ENCODE results near the gene TBCD.

TBCD gene

GRCh38 chr17:82926716-82927115, 174.9 kb downstream of the TBCD start:
- H3K36me3 ChIP-seq (replicated peaks; ENCODE audit: insufficient read depth, low read length) = no peaks in the 10 kb centered on the region
- H3K79me2 ChIP-seq (ENCODE audit: low read length) = no peaks in the 10 kb centered on the region

DNA sequence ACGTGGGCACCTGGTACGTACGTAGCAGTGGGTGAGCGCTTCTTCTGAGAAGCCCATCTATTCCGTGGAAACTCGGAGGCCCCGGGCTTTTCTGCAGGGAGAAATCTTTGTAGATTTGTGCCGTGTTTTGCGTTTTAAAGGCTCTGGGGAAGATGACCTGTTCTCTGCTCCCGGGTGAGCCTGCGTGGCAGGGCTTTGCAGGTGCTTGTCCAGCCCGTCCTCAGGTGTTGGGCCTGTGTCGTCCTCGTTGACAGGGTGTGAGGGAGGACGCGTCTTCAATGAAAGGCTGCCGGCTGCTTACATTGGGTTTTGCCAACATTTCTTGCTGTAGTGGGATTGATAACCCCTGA, 175.4 kb downstream of the TBCD start:
- TF ChIP-seq, protein P1, sequence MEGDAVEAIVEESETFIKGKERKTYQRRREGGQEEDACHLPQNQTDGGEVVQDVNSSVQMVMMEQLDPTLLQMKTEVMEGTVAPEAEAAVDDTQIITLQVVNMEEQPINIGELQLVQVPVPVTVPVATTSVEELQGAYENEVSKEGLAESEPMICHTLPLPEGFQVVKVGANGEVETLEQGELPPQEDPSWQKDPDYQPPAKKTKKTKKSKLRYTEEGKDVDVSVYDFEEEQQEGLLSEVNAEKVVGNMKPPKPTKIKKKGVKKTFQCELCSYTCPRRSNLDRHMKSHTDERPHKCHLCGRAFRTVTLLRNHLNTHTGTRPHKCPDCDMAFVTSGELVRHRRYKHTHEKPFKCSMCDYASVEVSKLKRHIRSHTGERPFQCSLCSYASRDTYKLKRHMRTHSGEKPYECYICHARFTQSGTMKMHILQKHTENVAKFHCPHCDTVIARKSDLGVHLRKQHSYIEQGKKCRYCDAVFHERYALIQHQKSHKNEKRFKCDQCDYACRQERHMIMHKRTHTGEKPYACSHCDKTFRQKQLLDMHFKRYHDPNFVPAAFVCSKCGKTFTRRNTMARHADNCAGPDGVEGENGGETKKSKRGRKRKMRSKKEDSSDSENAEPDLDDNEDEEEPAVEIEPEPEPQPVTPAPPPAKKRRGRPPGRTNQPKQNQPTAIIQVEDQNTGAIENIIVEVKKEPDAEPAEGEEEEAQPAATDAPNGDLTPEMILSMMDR (IDR thresholded peaks at IDR 0.05; ENCODE audit: low read length) = no peak
- no peak for TF ChIP-seq EZH2phosphoT487 (IDR thresholded peaks at IDR 0.05; ENCODE audit: low read length)
- TF ChIP-seq EZH2 (optimal IDR thresholded peaks at IDR 0.05; ENCODE audit: low read depth, low read length) = no peak
- no peak overlapping the region for H2AFZ ChIP-seq (ENCODE audit: low read length)
- H3K4me1 ChIP-seq (ENCODE audit: low read length) = no peaks in the 10 kb centered on the region
- no peaks in the 10 kb centered on the region for H3F3A ChIP-seq (ENCODE audit: insufficient read depth, low read length)
- no peaks in the 10 kb centered on the region for H3K79me2 ChIP-seq (ENCODE audit: low read length)
- DNase-seq = no peak
- H3K4me2 ChIP-seq (ENCODE audit: low read depth, low read length) = no peak overlapping the region
- H3K9me3 ChIP-seq (replicated peaks; ENCODE audit: insufficient read depth, low read length) = no peaks in the 10 kb centered on the region
- H3K36me3 ChIP-seq (replicated peaks; ENCODE audit: insufficient read depth, low read length) = no peaks in the 10 kb centered on the region
- H3K27ac ChIP-seq (ENCODE audit: low read length) = no peak overlapping the region
- H3K9me2 ChIP-seq (replicated peaks; ENCODE audit: insufficient read depth, low read length) = no peaks in the 10 kb centered on the region
- no peak overlapping the region for H3K4me3 ChIP-seq (ENCODE audit: low read length)
- no peak overlapping the region for H3K9ac ChIP-seq (ENCODE audit: low read length)
- no peaks in the 10 kb centered on the region for H4K20me1 ChIP-seq (ENCODE audit: insufficient read depth, low read length)
- no peaks in the 10 kb centered on the region for H3K27me3 ChIP-seq (replicated peaks; ENCODE audit: insufficient read depth, low read length)

More at GRCh38 chr17:82926716-82927115, 174.9 kb downstream of the TBCD start:
- Histone ChIP-seq H3K9me3 (replicated peaks; ENCODE audit: insufficient read depth, low read length) (no peaks in the 10 kb centered on the region), H3K4me3 (ENCODE audit: low read length) (no peak overlapping the region), H3K9me2 (replicated peaks; ENCODE audit: insufficient read depth, low read length) (no peaks in the 10 kb centered on the region), H4K20me1 (ENCODE audit: insufficient read depth, low read length) (no peaks in the 10 kb centered on the region), H3K4me2 (ENCODE audit: low read depth, low read length) (no peak overlapping the region), H2AFZ (ENCODE audit: low read length) (no peak overlapping the region), H3K27ac (ENCODE audit: low read length) (no peak overlapping the region), H3K27me3 (replicated peaks; ENCODE audit: insufficient read depth, low read length) (no peaks in the 10 kb centered on the region), H3F3A (ENCODE audit: insufficient read depth, low read length) (no peaks in the 10 kb centered on the region), H3K9ac (ENCODE audit: low read length) (no peak overlapping the region), H3K4me1 (ENCODE audit: low read length) (no peaks in the 10 kb centered on the region)
- DNase-seq = no peak
- TF ChIP-seq, protein P1 (IDR thresholded peaks at IDR 0.05; ENCODE audit: low read length) = no peak
- TF ChIP-seq EZH2phosphoT487 (IDR thresholded peaks at IDR 0.05; ENCODE audit: low read length) = no peak
- no peak for TF ChIP-seq EZH2 (optimal IDR thresholded peaks at IDR 0.05; ENCODE audit: low read depth, low read length)

DNA sequence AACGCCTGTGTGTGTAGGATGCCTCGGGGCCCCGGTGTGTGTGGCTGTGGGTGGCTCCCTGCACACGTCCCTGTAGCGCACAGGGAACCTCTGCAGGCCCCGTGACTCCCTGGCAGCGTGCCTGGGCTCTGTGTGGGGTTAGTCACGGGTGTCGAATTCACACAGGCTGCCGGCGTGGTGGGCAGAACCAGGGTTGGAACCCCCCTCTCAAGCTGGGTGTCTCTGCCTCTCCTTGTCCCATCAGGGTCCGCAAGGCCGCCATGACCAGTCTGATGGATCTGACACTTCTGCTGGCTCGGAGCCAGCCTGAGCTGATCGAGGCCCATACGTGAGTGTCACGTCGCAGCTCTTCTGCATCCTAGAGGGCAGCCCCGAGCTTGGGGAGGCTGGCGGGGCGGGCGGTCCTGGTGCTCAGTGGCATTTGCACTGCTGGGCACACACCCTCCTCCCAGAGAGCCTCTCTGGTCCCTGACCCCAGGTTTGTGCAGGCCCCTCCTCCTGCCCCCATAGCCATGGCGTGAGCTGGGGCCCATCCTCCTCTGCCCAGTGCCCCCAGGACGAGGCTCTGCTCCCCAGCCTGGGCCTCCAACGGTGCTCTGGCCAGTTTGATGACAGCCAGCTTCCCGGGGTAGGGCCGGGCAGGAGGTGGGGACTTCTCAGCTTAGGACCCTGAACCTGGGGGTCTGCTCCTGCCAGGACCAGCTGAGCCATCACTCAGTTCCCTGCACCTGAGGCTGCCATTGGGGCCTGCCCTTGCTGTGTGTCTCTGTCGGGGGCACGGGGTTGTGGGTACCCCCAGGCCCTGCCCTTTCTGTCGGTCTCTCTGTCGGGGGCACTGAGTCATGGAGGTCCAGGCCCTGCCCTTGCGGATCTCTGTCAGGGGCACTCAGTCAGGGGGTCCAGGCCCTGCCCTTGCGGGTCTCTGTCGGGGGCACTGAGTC, 176.1 kb downstream of the TBCD start:
- no peak overlapping the region for H3K4me3 ChIP-seq (ENCODE audit: low read length)
- H3K9me2 ChIP-seq (replicated peaks; ENCODE audit: insufficient read depth, low read length) = no peaks in the 10 kb centered on the region
- no peak overlapping the region for H3K4me2 ChIP-seq (ENCODE audit: low read depth, low read length)
- no peaks in the 10 kb centered on the region for H3K36me3 ChIP-seq (replicated peaks; ENCODE audit: insufficient read depth, low read length)
- no peak for DNase-seq
- no peaks in the 10 kb centered on the region for H3K27me3 ChIP-seq (replicated peaks; ENCODE audit: insufficient read depth, low read length)
- H2AFZ ChIP-seq (ENCODE audit: low read length) = no peak overlapping the region
- no peak for TF ChIP-seq EZH2 (optimal IDR thresholded peaks at IDR 0.05; ENCODE audit: low read depth, low read length)
- TF ChIP-seq EZH2phosphoT487 (IDR thresholded peaks at IDR 0.05; ENCODE audit: low read length) = no peak
- TF ChIP-seq, protein P1 (IDR thresholded peaks at IDR 0.05; ENCODE audit: low read length) = no peak
- no peak overlapping the region for H3K27ac ChIP-seq (ENCODE audit: low read length)
- no peaks in the 10 kb centered on the region for H3K9me3 ChIP-seq (replicated peaks; ENCODE audit: insufficient read depth, low read length)
- no peak overlapping the region for H3K9ac ChIP-seq (ENCODE audit: low read length)
- H3K79me2 ChIP-seq (ENCODE audit: low read length) = no peaks in the 10 kb centered on the region
- no peaks in the 10 kb centered on the region for H4K20me1 ChIP-seq (ENCODE audit: insufficient read depth, low read length)
- no peaks in the 10 kb centered on the region for H3K4me1 ChIP-seq (ENCODE audit: low read length)
- H3F3A ChIP-seq (ENCODE audit: insufficient read depth, low read length) = no peaks in the 10 kb centered on the region
